ENCODE data around the gene BCORL1.

DNA sequence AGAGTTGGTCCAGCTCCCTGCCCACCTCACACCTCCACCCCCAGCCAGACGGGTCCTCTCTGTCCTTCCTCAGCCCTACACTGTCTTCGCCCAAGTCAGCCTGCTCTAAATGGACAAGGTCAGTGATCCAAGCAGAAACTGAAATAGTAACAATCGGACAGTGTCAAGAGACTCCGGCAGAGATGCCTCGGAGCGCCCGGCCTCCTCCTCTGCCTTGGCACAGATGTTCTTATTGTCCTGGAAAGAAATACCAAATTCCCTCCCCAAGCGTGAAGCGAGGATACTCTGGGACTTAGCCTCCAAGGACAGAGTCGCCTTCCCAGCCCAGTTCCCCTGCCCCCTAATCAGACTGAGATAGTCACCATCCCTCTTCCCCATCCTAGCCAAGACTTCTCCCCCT is 48.0 kb upstream of the BCORL1 start:
- TF ChIP-seq, protein P1, sequence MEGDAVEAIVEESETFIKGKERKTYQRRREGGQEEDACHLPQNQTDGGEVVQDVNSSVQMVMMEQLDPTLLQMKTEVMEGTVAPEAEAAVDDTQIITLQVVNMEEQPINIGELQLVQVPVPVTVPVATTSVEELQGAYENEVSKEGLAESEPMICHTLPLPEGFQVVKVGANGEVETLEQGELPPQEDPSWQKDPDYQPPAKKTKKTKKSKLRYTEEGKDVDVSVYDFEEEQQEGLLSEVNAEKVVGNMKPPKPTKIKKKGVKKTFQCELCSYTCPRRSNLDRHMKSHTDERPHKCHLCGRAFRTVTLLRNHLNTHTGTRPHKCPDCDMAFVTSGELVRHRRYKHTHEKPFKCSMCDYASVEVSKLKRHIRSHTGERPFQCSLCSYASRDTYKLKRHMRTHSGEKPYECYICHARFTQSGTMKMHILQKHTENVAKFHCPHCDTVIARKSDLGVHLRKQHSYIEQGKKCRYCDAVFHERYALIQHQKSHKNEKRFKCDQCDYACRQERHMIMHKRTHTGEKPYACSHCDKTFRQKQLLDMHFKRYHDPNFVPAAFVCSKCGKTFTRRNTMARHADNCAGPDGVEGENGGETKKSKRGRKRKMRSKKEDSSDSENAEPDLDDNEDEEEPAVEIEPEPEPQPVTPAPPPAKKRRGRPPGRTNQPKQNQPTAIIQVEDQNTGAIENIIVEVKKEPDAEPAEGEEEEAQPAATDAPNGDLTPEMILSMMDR (IDR thresholded peaks at IDR 0.05): no peak
- TF ChIP-seq ZFX (IDR thresholded peaks at IDR 0.05; ENCODE audit: borderline replicate concordance): no peak

Data from 22Rv1 (cell line).